ENCODE measurements around the gene C1GALT1. TPM values are rescaled to one million over a fixed set of nuclear protein-coding genes. Genes with fewer than 3 reads are reported as not detected.

The C1GALT1 gene
- total and polyA plus RNA-seq, 7 donors, result 3.9 to 23.3 (median 13.1) TPM

DNA sequence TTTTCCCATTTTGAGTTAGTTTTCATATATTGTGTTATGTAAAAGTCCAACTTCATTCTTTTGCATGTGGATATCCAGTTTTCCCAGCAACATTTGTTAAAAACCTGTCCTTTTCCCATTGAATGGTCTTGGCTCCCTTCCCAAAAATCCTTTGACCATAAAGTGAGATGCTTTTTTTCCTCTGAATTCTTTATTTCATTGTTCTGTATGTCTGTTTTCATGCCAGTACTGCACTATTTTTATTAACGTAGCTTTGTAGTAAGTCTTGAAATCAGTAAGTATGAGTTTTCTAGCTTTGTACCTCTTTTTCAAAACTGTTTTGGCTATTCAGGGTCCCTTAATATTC lies 20.0 kb downstream of the C1GALT1 start:
- WGBS, 3 donors, result 68 to 81% (median 74%) methylated on average over 1 of the region's 1 CpG
- no peak for DNase-seq

GRCh38 chr7:7203813-7204575 lies 21.6 kb downstream of the C1GALT1 start:
- no peak overlapping the region for H3K4me3 ChIP-seq
- no peaks in the 10 kb centered on the region for H3K36me3 ChIP-seq (ENCODE audit: insufficient read depth in 1 of 2, low read depth in 1 of 2)
- no peaks in the 10 kb centered on the region for H3K27me3 ChIP-seq (ENCODE audit: insufficient read depth in 3 of 3, low read length in 2 of 3)
- TF ChIP-seq CTCF (IDR thresholded peaks at IDR 0.05), result no peak
- WGBS, 3 donors, result 95 to 100% (median 100%) methylated on average over 1 of the region's 1 CpG
- H3K4me1 ChIP-seq, result peaks cover 7% of the 10 kb centered on the region
- intact Hi-C loops (cut with DNase I), result no loop called here
- no peak overlapping the region for H3K27ac ChIP-seq
- DNase-seq, result no peak
- ATAC-seq, result no peak
- no peaks in the 10 kb centered on the region for H3K9me3 ChIP-seq

More for the DNA sequence above, 20.0 kb downstream of the C1GALT1 start:
- intact Hi-C loops (cut with DNase I), result no loop called here
- H3K27me3 ChIP-seq (ENCODE audit: insufficient read depth in 3 of 3, low read length in 2 of 3), result no peaks in the 10 kb centered on the region
- no peaks in the 10 kb centered on the region for H3K36me3 ChIP-seq (ENCODE audit: insufficient read depth in 1 of 2, low read depth in 1 of 2)
- no peak for ATAC-seq
- H3K9me3 ChIP-seq, result no peaks in the 10 kb centered on the region
- peaks cover 7% of the 10 kb centered on the region for H3K4me1 ChIP-seq
- no peak for TF ChIP-seq CTCF (IDR thresholded peaks at IDR 0.05)
- H3K27ac ChIP-seq, result no peak overlapping the region
- H3K4me3 ChIP-seq, result no peak overlapping the region

DNA sequence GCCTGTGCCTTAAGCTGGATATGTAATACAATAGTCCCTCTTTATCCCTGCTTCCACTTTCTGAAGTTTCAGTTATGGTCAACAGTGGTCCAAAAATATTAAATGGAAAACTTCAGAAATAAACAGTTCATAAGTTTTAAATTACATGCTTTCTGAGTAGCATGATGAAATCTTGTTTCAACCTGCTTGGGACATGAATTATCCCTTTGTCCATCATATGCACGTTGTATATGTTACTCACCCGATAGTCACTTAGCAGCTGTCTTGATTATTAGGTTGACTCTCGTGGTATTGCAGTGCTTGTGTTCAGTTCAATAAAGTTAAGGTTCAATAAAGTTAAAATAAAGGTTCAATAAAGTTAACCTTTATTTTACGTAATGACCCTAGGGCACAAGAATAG lies 25.5 kb downstream of the C1GALT1 start:
- intact Hi-C loops (cut with DNase I), result no loop called here
- 66 to 79% (median 75%) methylated on average over 4 of the region's 4 CpGs for WGBS, 3 donors
- H3K9me3 ChIP-seq, result no peaks in the 10 kb centered on the region
- TF ChIP-seq CTCF (IDR thresholded peaks at IDR 0.05), result no peak
- no peak overlapping the region for H3K27ac ChIP-seq
- H3K36me3 ChIP-seq (ENCODE audit: insufficient read depth in 1 of 2, low read depth in 1 of 2), result no peaks in the 10 kb centered on the region
- H3K4me1 ChIP-seq, result no peaks in the 10 kb centered on the region
- no peaks in the 10 kb centered on the region for H3K27me3 ChIP-seq (ENCODE audit: insufficient read depth in 3 of 3, low read length in 2 of 3)
- DNase-seq (no peak), ATAC-seq (no peak)
- no peak overlapping the region for H3K4me3 ChIP-seq

DNA sequence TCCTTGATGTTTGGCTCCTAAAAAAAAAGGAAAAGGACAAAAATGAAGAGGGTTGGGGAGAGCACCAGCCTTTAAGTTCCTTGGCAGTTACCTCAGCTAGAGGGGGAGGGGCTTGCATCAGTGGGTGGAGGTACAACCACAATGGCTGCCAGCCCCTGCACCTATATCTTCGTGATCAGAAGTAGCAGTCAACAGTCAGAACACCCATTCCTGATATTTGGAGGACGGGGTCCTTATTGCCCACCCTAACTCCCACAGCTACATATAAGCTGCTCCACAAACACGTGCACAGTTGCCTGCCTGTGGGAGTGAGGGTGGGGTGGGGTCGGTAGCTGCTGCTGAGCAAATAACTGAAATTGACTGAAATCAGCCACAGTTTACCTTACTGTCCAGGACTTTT lies 26.2 kb downstream of the C1GALT1 start:
- WGBS, 3 donors, result 87 to 93% (median 87%) methylated on average over 4 of the region's 4 CpGs
- TF ChIP-seq CTCF (IDR thresholded peaks at IDR 0.05), result no peak
- Histone ChIP-seq H3K4me3 (no peak overlapping the region), H3K27me3 (ENCODE audit: insufficient read depth in 3 of 3, low read length in 2 of 3) (no peaks in the 10 kb centered on the region), H3K4me1 (no peaks in the 10 kb centered on the region), H3K9me3 (no peaks in the 10 kb centered on the region), H3K36me3 (ENCODE audit: insufficient read depth in 1 of 2, low read depth in 1 of 2) (no peaks in the 10 kb centered on the region), H3K27ac (no peak overlapping the region)
- no peak for ATAC-seq
- DNase-seq, result no peak
- intact Hi-C loops (cut with DNase I), result no loop called here
